ENCODE results near the gene TUBB1.

The TUBB1 gene

GRCh38 chr20:59019217-59019616, at the start of gene TUBB1:
Gene TUBB1 (plus strand): TSS chr20:59019429. CDS start chr20:59019523, 94 bp downstream.
- Histone ChIP-seq H3K4me1 (ENCODE audit: control insufficient read depth, insufficient read depth, low read length) (no peaks in the 10 kb centered on the region), H3K4me3 (ENCODE audit: low read length in 2 of 2) (no peak within 1 kb of the TSS), H3K9ac (ENCODE audit: low read length in 2 of 2) (no peak within 1 kb of the TSS), H3K27ac (ENCODE audit: low read length) (no peak within 1 kb of the TSS), H3K27me3 (ENCODE audit: control insufficient read depth in 1 of 2, insufficient read depth in 2 of 2, low read length in 2 of 2) (no peaks in the 10 kb centered on the region), H3K36me3 (ENCODE audit: control insufficient read depth in 2 of 2, insufficient read depth in 2 of 2, low read length in 2 of 2) (peaks cover 5 to 13% of the 10 kb centered on the region in 2 donors), H3K9me3 (ENCODE audit: control insufficient read depth in 2 of 2, low read length in 2 of 2) (no peaks in the 10 kb centered on the region)

GRCh38 chr20:58969439-58969838, 49.8 kb upstream of the TUBB1 start:
- no peak overlapping the region for H3K4me3 ChIP-seq (ENCODE audit: low read length in 2 of 2)
- no peaks in the 10 kb centered on the region for H3K27me3 ChIP-seq (ENCODE audit: control insufficient read depth in 1 of 2, insufficient read depth in 2 of 2, low read length in 2 of 2)
- no peaks in the 10 kb centered on the region for H3K36me3 ChIP-seq (ENCODE audit: control insufficient read depth in 2 of 2, insufficient read depth in 2 of 2, low read length in 2 of 2)
- no peak overlapping the region for H3K27ac ChIP-seq (ENCODE audit: low read length)
- no peaks in the 10 kb centered on the region for H3K4me1 ChIP-seq (ENCODE audit: control insufficient read depth, insufficient read depth, low read length)
- no peak overlapping the region for H3K9ac ChIP-seq (ENCODE audit: low read length in 2 of 2)
- H3K9me3 ChIP-seq (ENCODE audit: control insufficient read depth in 2 of 2, low read length in 2 of 2): peaks cover 0 to 3% of the 10 kb centered on the region in 2 donors

- no peak overlapping the region for H3K27ac ChIP-seq (ENCODE audit: low read length)
- no peaks in the 10 kb centered on the region for H3K36me3 ChIP-seq (ENCODE audit: control insufficient read depth in 2 of 2, insufficient read depth in 2 of 2, low read length in 2 of 2)
- no peaks in the 10 kb centered on the region for H3K27me3 ChIP-seq (ENCODE audit: control insufficient read depth in 1 of 2, insufficient read depth in 2 of 2, low read length in 2 of 2)
- no peak overlapping the region for H3K9ac ChIP-seq (ENCODE audit: low read length in 2 of 2)
- H3K4me1 ChIP-seq (ENCODE audit: control insufficient read depth, insufficient read depth, low read length): no peaks in the 10 kb centered on the region
- H3K9me3 ChIP-seq (ENCODE audit: control insufficient read depth in 2 of 2, low read length in 2 of 2): peaks cover 0 to 3% of the 10 kb centered on the region in 2 donors
- H3K4me3 ChIP-seq (ENCODE audit: low read length in 2 of 2): no peak overlapping the region
Measured at GRCh38 chr20:58970146-58970545, 49.1 kb upstream of the TUBB1 start.

- Histone ChIP-seq H3K9ac (ENCODE audit: low read length in 2 of 2) (no peak overlapping the region), H3K27ac (ENCODE audit: low read length) (no peak overlapping the region), H3K4me3 (ENCODE audit: low read length in 2 of 2) (no peak overlapping the region), H3K36me3 (ENCODE audit: control insufficient read depth in 2 of 2, insufficient read depth in 2 of 2, low read length in 2 of 2) (no peaks in the 10 kb centered on the region), H3K9me3 (ENCODE audit: control insufficient read depth in 2 of 2, low read length in 2 of 2) (peaks cover 2 to 8% of the 10 kb centered on the region in 2 donors), H3K27me3 (ENCODE audit: control insufficient read depth in 1 of 2, insufficient read depth in 2 of 2, low read length in 2 of 2) (no peaks in the 10 kb centered on the region), H3K4me1 (ENCODE audit: control insufficient read depth, insufficient read depth, low read length) (no peaks in the 10 kb centered on the region)
Measured at GRCh38 chr20:58971429-58971828, 47.8 kb upstream of the TUBB1 start.

GRCh38 chr20:58973179-58973578, 46.0 kb upstream of the TUBB1 start:
- Histone ChIP-seq H3K9ac (ENCODE audit: low read length in 2 of 2) (no peak overlapping the region), H3K9me3 (ENCODE audit: control insufficient read depth in 2 of 2, low read length in 2 of 2) (peaks cover 4 to 9% of the 10 kb centered on the region in 2 donors), H3K27me3 (ENCODE audit: control insufficient read depth in 1 of 2, insufficient read depth in 2 of 2, low read length in 2 of 2) (no peaks in the 10 kb centered on the region), H3K36me3 (ENCODE audit: control insufficient read depth in 2 of 2, insufficient read depth in 2 of 2, low read length in 2 of 2) (no peaks in the 10 kb centered on the region), H3K27ac (ENCODE audit: low read length) (no peak overlapping the region), H3K4me1 (ENCODE audit: control insufficient read depth, insufficient read depth, low read length) (no peaks in the 10 kb centered on the region), H3K4me3 (ENCODE audit: low read length in 2 of 2) (no peak overlapping the region)

GRCh38 chr20:58973866-58974265, 45.4 kb upstream of the TUBB1 start:
- no peaks in the 10 kb centered on the region for H3K36me3 ChIP-seq (ENCODE audit: control insufficient read depth in 2 of 2, insufficient read depth in 2 of 2, low read length in 2 of 2)
- no peaks in the 10 kb centered on the region for H3K4me1 ChIP-seq (ENCODE audit: control insufficient read depth, insufficient read depth, low read length)
- no peak overlapping the region for H3K4me3 ChIP-seq (ENCODE audit: low read length in 2 of 2)

GRCh38 chr20:58975353-58975752, 43.9 kb upstream of the TUBB1 start:
- Histone ChIP-seq H3K4me1 (ENCODE audit: control insufficient read depth, insufficient read depth, low read length) (no peaks in the 10 kb centered on the region), H3K9me3 (ENCODE audit: control insufficient read depth in 2 of 2, low read length in 2 of 2) (peaks cover 4 to 6% of the 10 kb centered on the region in 2 donors), H3K9ac (ENCODE audit: low read length in 2 of 2) (no peak overlapping the region), H3K27me3 (ENCODE audit: control insufficient read depth in 1 of 2, insufficient read depth in 2 of 2, low read length in 2 of 2) (no peaks in the 10 kb centered on the region), H3K36me3 (ENCODE audit: control insufficient read depth in 2 of 2, insufficient read depth in 2 of 2, low read length in 2 of 2) (no peaks in the 10 kb centered on the region), H3K4me3 (ENCODE audit: low read length in 2 of 2) (no peak overlapping the region), H3K27ac (ENCODE audit: low read length) (no peak overlapping the region)

More at GRCh38 chr20:58973866-58974265, 45.4 kb upstream of the TUBB1 start:
- Histone ChIP-seq H3K9ac (ENCODE audit: low read length in 2 of 2) (no peak overlapping the region), H3K27ac (ENCODE audit: low read length) (no peak overlapping the region), H3K9me3 (ENCODE audit: control insufficient read depth in 2 of 2, low read length in 2 of 2) (peaks cover 4 to 9% of the 10 kb centered on the region in 2 donors), H3K27me3 (ENCODE audit: control insufficient read depth in 1 of 2, insufficient read depth in 2 of 2, low read length in 2 of 2) (no peaks in the 10 kb centered on the region)

- no peaks in the 10 kb centered on the region for H3K36me3 ChIP-seq (ENCODE audit: control insufficient read depth in 2 of 2, insufficient read depth in 2 of 2, low read length in 2 of 2)
- H3K4me3 ChIP-seq (ENCODE audit: low read length in 2 of 2): no peak overlapping the region
- no peak overlapping the region for H3K9ac ChIP-seq (ENCODE audit: low read length in 2 of 2)
- H3K27me3 ChIP-seq (ENCODE audit: control insufficient read depth in 1 of 2, insufficient read depth in 2 of 2, low read length in 2 of 2): no peaks in the 10 kb centered on the region
- H3K27ac ChIP-seq (ENCODE audit: low read length): no peak overlapping the region
- no peaks in the 10 kb centered on the region for H3K4me1 ChIP-seq (ENCODE audit: control insufficient read depth, insufficient read depth, low read length)
- H3K9me3 ChIP-seq (ENCODE audit: control insufficient read depth in 2 of 2, low read length in 2 of 2): peaks cover 4 to 6% of the 10 kb centered on the region in 2 donors
Measured at GRCh38 chr20:58976061-58976730, 43.0 kb upstream of the TUBB1 start.

- Histone ChIP-seq H3K36me3 (ENCODE audit: control insufficient read depth in 2 of 2, insufficient read depth in 2 of 2, low read length in 2 of 2) (no peaks in the 10 kb centered on the region), H3K9me3 (ENCODE audit: control insufficient read depth in 2 of 2, low read length in 2 of 2) (peaks cover 4 to 6% of the 10 kb centered on the region in 2 donors), H3K9ac (ENCODE audit: low read length in 2 of 2) (no peak overlapping the region), H3K4me1 (ENCODE audit: control insufficient read depth, insufficient read depth, low read length) (peaks cover 13% of the 10 kb centered on the region), H3K27ac (ENCODE audit: low read length) (no peak overlapping the region), H3K27me3 (ENCODE audit: control insufficient read depth in 1 of 2, insufficient read depth in 2 of 2, low read length in 2 of 2) (no peaks in the 10 kb centered on the region), H3K4me3 (ENCODE audit: low read length in 2 of 2) (no peak overlapping the region)
Measured at GRCh38 chr20:58978351-58979190, 40.7 kb upstream of the TUBB1 start.

GRCh38 chr20:58980711-58981627, 38.3 kb upstream of the TUBB1 start, which contains the start of gene NELFCD:
Gene NELFCD (plus strand): TSS chr20:58981256. CDS start chr20:58981310, 54 bp downstream.
- Histone ChIP-seq H3K27me3 (ENCODE audit: control insufficient read depth in 1 of 2, insufficient read depth in 2 of 2, low read length in 2 of 2) (no peaks in the 10 kb centered on the region), H3K9me3 (ENCODE audit: control insufficient read depth in 2 of 2, low read length in 2 of 2) (peaks cover 4 to 6% of the 10 kb centered on the region in 2 donors), H3K36me3 (ENCODE audit: control insufficient read depth in 2 of 2, insufficient read depth in 2 of 2, low read length in 2 of 2) (no peaks in the 10 kb centered on the region), H3K9ac (ENCODE audit: low read length in 2 of 2) (peak within 1 kb of the TSS; percentile 73 to 82), H3K4me3 (ENCODE audit: low read length in 2 of 2) (peak within 1 kb of the TSS; percentile 85 to 94), H3K27ac (ENCODE audit: low read length) (no peak within 1 kb of the TSS), H3K4me1 (ENCODE audit: control insufficient read depth, insufficient read depth, low read length) (peaks cover 27% of the 10 kb centered on the region)
